ENCODE data around the gene MLPH. TPM values are rescaled to one million over a fixed set of nuclear protein-coding genes. Genes with fewer than 3 reads are reported as not detected.

The MLPH gene
- total and polyA plus RNA-seq, 12 donors, result 0.12 to 3.6 (median 0.84) TPM; not detected in 1

DNA sequence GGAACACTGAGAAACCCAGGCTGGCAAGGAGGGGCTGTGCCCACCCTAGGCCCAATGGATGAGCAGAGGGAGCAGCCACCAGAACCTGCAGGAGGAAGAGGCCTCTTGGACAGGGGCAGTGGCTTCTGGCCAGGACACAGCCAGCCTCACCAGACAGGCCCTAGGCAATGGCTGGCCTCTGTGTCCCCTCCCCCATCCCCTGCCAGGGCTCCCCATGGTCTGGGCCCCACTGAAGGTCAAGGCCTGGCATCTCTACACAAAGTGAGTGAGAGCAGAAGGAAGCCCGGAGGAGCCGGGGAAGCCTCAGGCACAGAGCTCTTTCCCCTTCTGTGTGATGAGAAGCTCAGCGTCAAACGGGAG, 85.7 kb downstream of the MLPH start:
- WGBS, 4 donors, result 62 to 73% (median 68%) methylated on average over 4 of the region's 4 CpGs
- intact Hi-C loops (cut with DNase I), result loop anchor here (2.0 to 10.0 kb wide), 3 partner anchors 60 to 458 kb away; no protein-coding TSS in a partner anchor
- TF ChIP-seq, protein P1, sequence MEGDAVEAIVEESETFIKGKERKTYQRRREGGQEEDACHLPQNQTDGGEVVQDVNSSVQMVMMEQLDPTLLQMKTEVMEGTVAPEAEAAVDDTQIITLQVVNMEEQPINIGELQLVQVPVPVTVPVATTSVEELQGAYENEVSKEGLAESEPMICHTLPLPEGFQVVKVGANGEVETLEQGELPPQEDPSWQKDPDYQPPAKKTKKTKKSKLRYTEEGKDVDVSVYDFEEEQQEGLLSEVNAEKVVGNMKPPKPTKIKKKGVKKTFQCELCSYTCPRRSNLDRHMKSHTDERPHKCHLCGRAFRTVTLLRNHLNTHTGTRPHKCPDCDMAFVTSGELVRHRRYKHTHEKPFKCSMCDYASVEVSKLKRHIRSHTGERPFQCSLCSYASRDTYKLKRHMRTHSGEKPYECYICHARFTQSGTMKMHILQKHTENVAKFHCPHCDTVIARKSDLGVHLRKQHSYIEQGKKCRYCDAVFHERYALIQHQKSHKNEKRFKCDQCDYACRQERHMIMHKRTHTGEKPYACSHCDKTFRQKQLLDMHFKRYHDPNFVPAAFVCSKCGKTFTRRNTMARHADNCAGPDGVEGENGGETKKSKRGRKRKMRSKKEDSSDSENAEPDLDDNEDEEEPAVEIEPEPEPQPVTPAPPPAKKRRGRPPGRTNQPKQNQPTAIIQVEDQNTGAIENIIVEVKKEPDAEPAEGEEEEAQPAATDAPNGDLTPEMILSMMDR (IDR thresholded peaks at IDR 0.05), result no peak
- TF ChIP-seq POLR2A (IDR thresholded peaks at IDR 0.05), result no peak
- Histone ChIP-seq H3K27me3 (no peaks in the 10 kb centered on the region), H3K4me1 (replicated peaks in 1 of 2) (peaks cover 4 to 5% of the 10 kb centered on the region in 2 donors), H3K9me3 (replicated peaks in 1 of 3) (no peaks in the 10 kb centered on the region), H3K27ac (no peak overlapping the region), H3K4me3 (no peak overlapping the region), H3K36me3 (replicated peaks in 1 of 2) (no peaks in the 10 kb centered on the region)
- DNase-seq, result no peak

DNA sequence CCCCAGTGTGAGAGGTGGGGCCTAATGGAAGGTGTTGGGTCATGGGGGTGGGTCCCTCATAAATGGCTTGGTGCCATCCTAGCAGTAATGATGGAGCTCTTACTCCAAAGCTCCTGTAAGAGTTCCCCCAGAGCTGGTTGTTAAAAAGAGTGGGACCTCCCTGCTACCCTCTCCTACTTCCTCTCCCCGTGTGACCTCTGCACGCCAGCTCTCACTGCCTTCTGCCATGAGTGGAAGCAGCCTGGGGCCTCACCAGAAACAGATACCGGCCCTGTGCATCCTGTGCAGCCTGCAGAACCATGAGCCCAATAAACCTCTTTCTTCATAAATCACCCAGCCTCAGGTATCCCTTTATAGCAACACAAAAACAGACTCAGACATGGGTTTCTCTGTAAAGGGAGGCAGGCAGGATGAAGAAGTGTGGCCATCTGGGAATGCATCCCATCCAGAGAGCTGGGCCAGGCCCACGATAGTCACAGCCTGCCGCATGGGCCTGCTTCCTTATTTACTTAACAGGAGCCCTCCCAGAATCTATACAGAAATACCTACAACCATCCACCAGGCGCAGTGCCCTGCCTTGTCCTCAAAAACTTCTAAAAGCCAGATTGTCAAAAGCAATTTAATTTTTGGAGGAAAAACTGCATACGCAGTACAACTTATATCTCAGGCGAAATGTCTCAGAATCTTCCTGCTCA, 86.8 kb downstream of the MLPH start:
- H3K4me1 ChIP-seq (replicated peaks in 1 of 2), result peaks cover 4 to 5% of the 10 kb centered on the region in 2 donors
- no peak overlapping the region for H3K4me3 ChIP-seq
- H3K27me3 ChIP-seq, result no peaks in the 10 kb centered on the region
- H3K9me3 ChIP-seq (replicated peaks in 1 of 3), result no peaks in the 10 kb centered on the region
- 91 to 93% (median 92%) methylated on average over 8 of the region's 8 CpGs for WGBS, 4 donors
- no peak overlapping the region for H3K27ac ChIP-seq
- H3K36me3 ChIP-seq (replicated peaks in 1 of 2), result no peaks in the 10 kb centered on the region
- DNase-seq, result no peak
- intact Hi-C loops (cut with DNase I), result loop anchor here (2.0 to 10.0 kb wide), 3 partner anchors 61 to 459 kb away; no protein-coding TSS in a partner anchor
- TF ChIP-seq POLR2A (IDR thresholded peaks at IDR 0.05), result no peak
- TF ChIP-seq, protein P1 (IDR thresholded peaks at IDR 0.05), result no peak

DNA sequence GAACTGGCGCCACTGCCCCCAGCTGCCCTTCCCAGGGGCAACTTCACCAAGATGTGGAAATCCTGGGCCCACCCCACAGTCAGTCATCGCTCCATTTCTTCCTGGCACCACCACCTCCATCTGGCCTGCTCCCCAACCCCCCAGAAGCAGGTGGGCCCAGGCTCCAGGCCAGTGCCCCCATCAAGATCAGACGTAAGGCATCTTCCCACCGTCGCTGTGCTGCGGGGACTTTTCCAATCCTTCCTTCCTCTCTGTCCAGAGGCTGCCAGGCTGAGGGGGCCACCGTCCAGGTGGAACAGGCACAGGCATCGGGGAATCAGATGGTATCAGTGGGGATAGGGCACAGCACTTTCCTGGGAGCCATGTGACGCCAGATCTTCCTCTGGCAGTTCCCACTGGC, 87.4 kb downstream of the MLPH start:
- TF ChIP-seq, protein P1 (IDR thresholded peaks at IDR 0.05), result no peak
- no peak for TF ChIP-seq POLR2A (IDR thresholded peaks at IDR 0.05)
- Histone ChIP-seq H3K36me3 (replicated peaks in 1 of 2) (no peaks in the 10 kb centered on the region), H3K4me3 (no peak overlapping the region), H3K27ac (no peak overlapping the region), H3K27me3 (no peaks in the 10 kb centered on the region), H3K9me3 (replicated peaks in 1 of 3) (no peaks in the 10 kb centered on the region), H3K4me1 (replicated peaks in 1 of 2) (peaks cover 4 to 5% of the 10 kb centered on the region in 2 donors)
- no peak for DNase-seq
- WGBS, 4 donors, result 87 to 92% (median 90%) methylated on average over 4 to 9 of the region's 9 CpGs
- intact Hi-C loops (cut with DNase I), result loop anchor here in 1 of 2 donors (5.0 to 10.0 kb wide), 2 partner anchors 62 to 460 kb away; no protein-coding TSS in a partner anchor

DNA sequence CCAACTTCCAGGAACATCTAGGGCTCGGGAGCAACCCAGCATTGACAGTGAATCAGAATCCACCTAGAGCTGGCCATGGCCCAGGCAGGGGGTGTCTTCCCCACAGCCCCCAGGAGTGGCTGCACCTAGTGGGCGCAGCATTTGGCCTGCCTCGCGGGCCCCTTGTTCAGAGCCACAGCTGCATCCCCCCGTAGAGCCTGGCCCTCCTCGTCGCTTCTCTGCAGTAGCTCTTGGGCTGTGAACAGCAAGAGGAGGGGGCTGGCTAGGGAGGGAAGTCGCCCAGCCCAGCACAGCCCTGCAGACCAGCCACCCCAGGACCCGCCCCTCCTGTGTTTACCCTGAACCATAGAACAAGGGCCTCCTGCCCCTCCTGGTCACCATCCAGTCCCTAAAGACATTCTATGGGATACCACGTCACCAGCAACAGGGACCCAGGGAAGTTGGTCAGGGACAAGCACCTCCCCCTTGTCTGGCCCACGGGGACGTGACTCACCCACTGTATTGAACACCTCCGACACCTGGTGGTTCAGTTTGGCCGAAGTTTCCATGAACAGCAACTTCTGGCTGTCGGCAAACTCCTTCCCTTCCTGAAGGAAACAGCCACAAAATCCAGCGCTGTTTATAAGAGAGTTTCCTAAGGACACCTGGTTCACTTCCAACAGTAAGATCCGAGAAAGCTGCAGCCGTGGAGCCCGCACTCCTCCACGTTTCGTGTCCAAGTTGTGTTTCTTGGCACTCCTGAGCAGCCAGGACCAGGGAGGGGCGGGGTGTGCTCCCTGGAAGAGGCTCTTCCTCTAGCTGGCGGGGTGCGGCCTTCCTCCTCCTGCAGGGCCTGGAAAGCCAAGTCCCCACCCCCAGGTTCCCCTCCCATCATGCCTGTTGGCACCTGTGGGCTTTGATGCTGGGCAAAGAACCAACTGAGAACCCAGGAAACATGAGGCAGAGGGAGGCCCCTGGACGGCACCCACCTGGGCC, 88.1 kb downstream of the MLPH start:
- Histone ChIP-seq H3K4me1 (replicated peaks in 1 of 2) (peaks cover 4 to 5% of the 10 kb centered on the region in 2 donors), H3K27me3 (no peaks in the 10 kb centered on the region), H3K27ac (no peak overlapping the region), H3K36me3 (replicated peaks in 1 of 2) (no peaks in the 10 kb centered on the region), H3K9me3 (replicated peaks in 1 of 3) (no peaks in the 10 kb centered on the region), H3K4me3 (no peak overlapping the region)
- WGBS, 4 donors, result 60 to 77% (median 72%) methylated on average over 9 to 25 of the region's 25 CpGs
- intact Hi-C loops (cut with DNase I), result loop anchor here (5.0 to 10.0 kb wide), 3 partner anchors 63 to 460 kb away; no protein-coding TSS in a partner anchor
- no peak for TF ChIP-seq POLR2A (IDR thresholded peaks at IDR 0.05)
- TF ChIP-seq, protein P1 (IDR thresholded peaks at IDR 0.05), result no peak
- no peak for DNase-seq
